Activated CD8-positive, alpha-beta memory T cell treated with anti-CD3 and anti-CD28 coated beads for 36 hours (primary cell): ENCODE measurements around the gene METTL24. TPM values are rescaled to one million over a fixed set of nuclear protein-coding genes. Genes with fewer than 3 reads are reported as not detected.
"Not testable (repeated sequence)": the region's sequence is repeated elsewhere in the genome, so short reads cannot be mapped to it uniquely, and the experiment has no call there.

ENCODE experiments used
- CTCF ChIA-PET: fragments of 350-600 bp; sonication (Branson Sonifier 250); formaldehyde crosslinking; loops from one replicate; lab custom pipeline; 2021; ENCODE audit warnings: antibody characterized with exemption; lab: Charles Lee
- POLR2A ChIA-PET: fragments of 350-600 bp; sonication (Branson Sonifier 250); formaldehyde crosslinking; loops from one replicate; lab custom pipeline; 2021; ENCODE audit warnings: antibody characterized with exemption; lab: Charles Lee
- total RNA-seq, 2 experiments: library from RNA; stranded (reverse); gene quantifications; one replicate each; pipeline ENCODE4 v1.2.3, GENCODE V29; 2021

The METTL24 gene
- total RNA-seq, 2 experiments from 2014 or later, result not detected

GRCh38 chr6:110366256-110366655 lies 8.1 kb upstream of the METTL24 start:
- ChIA-PET POLR2A (no interaction called here), CTCF (interaction anchor here (1.3 kb wide), 1 partner anchor 327 kb away, joined by 4 read pairs; no protein-coding TSS in a partner anchor)

GRCh38 chr6:110364364-110365105 lies 6.4 kb upstream of the METTL24 start:
- POLR2A ChIA-PET, result no interaction called here
- CTCF ChIA-PET, result no interaction called here

- CTCF ChIA-PET, result no interaction called here
- POLR2A ChIA-PET, result no interaction called here
Measured at GRCh38 chr6:110363748-110364147, 5.6 kb upstream of the METTL24 start.

GRCh38 chr6:110360676-110361075 lies 2.5 kb upstream of the METTL24 start:
- ChIA-PET POLR2A (no interaction called here), CTCF (no interaction called here)

- POLR2A ChIA-PET, result no interaction called here
- CTCF ChIA-PET, result no interaction called here
Measured at GRCh38 chr6:110359556-110359955, 1.4 kb upstream of the METTL24 start.

- ChIA-PET POLR2A (no interaction called here), CTCF (no interaction called here)
Measured at GRCh38 chr6:110358553-110359160, 508 bp upstream of the METTL24 start.

GRCh38 chr6:110357298-110357663 lies 868 bp downstream of the METTL24 start:
- POLR2A ChIA-PET, result no interaction called here
- CTCF ChIA-PET, result no interaction called here

GRCh38 chr6:110356778-110357177 lies 1.4 kb downstream of the METTL24 start:
- POLR2A ChIA-PET, result no interaction called here
- CTCF ChIA-PET, result no interaction called here

- ChIA-PET CTCF (no interaction called here), POLR2A (no interaction called here)
Measured at GRCh38 chr6:110355727-110356126, 2.4 kb downstream of the METTL24 start.

- ChIA-PET POLR2A (no interaction called here), CTCF (no interaction called here)
Measured at GRCh38 chr6:110355022-110355421, 3.1 kb downstream of the METTL24 start.

- POLR2A ChIA-PET, result no interaction called here
- CTCF ChIA-PET, result no interaction called here
Measured at GRCh38 chr6:110354153-110354552, 4.0 kb downstream of the METTL24 start.

- POLR2A ChIA-PET, result no interaction called here
- CTCF ChIA-PET, result no interaction called here
Measured at GRCh38 chr6:110353457-110354001, 4.6 kb downstream of the METTL24 start.

GRCh38 chr6:110352563-110353262 lies 5.4 kb downstream of the METTL24 start:
- ChIA-PET CTCF (no interaction called here), POLR2A (no interaction called here)

- ChIA-PET POLR2A (no interaction called here), CTCF (no interaction called here)
Measured at GRCh38 chr6:110351986-110352385, 6.2 kb downstream of the METTL24 start.

- ChIA-PET CTCF (no interaction called here), POLR2A (no interaction called here)
Measured at GRCh38 chr6:110351546-110351945, 6.6 kb downstream of the METTL24 start.

GRCh38 chr6:110350593-110350992 lies 7.6 kb downstream of the METTL24 start:
- CTCF ChIA-PET, POLR2A ChIA-PET: not testable (repeated sequence)

GRCh38 chr6:110348961-110349690 lies 9.0 kb downstream of the METTL24 start:
- POLR2A ChIA-PET, result no interaction called here
- CTCF ChIA-PET, result no interaction called here

- CTCF ChIA-PET, result no interaction called here
Measured at GRCh38 chr6:110345025-110345424, 13.1 kb downstream of the METTL24 start.

GRCh38 chr6:110342759-110343158 lies 15.4 kb downstream of the METTL24 start:
- POLR2A ChIA-PET, result no interaction called here
- CTCF ChIA-PET, result no interaction called here

More at GRCh38 chr6:110345025-110345424, 13.1 kb downstream of the METTL24 start:
- POLR2A ChIA-PET, result no interaction called here
